Measurements from ENCODE around the gene ARHGAP42.
"Not testable (repeated sequence)": the region's sequence is repeated elsewhere in the genome, so short reads cannot be mapped to it uniquely, and the experiment has no call there.

Gene ARHGAP42

DNA sequence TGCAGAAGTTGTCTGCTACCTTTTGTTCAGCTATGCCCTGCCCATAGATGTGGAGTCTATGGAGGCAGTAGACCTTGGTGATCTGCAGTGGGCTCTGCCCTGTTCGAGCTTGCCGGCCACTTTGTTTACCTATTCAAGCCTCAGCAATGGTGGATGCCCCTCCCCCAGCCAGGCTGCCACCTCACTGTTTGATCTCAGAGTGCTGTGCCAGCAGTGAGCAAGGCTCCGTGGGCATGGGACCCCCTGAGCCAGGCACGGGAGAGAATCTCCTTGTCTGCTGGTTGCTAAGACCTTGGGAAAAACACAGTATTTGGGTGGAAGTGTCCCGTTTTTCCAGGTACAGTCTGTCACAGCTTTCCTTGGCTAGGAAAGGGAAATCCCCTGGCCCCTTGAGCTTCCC, 214.4 kb downstream of the ARHGAP42 start:
- FAIRE-seq = peak; percentile 9
- DNase-seq (ENCODE audit: insufficient read length, low spot score) = not testable (repeated sequence)

DNA sequence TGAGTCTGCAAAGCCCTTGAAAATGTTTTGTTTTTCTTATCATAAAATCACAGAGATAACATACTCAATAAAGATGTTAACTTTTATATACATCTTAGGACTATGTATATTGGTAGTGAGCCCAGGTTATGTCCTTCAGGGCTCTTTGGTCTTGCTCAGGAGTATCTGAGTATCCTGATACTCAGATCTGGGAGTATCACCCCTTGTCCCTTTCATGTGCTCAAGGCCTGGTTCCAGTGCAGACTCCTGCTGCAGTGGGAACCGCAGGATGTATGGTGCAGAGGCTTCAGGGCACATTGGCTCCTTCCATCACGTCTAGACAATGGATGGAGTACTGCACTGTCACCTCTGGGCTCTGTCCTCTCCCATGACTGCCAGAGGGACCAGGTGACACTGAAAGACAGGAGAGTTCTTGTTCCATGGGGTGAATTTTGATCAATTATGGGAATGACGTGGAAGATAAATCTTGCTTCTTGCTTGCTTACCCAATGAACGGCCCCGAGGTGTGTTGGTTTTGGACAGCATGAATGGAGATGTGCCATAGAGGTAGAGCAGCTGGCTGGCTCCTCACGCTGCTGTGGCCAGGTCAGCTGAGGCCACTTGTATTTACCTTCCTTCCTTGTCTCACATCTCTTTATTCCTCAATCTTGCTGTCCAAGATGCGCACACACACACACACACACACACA, 215.5 kb downstream of the ARHGAP42 start:
- FAIRE-seq (peak; percentile 74), DNase-seq (ENCODE audit: insufficient read length, low spot score) (no peak)

DNA sequence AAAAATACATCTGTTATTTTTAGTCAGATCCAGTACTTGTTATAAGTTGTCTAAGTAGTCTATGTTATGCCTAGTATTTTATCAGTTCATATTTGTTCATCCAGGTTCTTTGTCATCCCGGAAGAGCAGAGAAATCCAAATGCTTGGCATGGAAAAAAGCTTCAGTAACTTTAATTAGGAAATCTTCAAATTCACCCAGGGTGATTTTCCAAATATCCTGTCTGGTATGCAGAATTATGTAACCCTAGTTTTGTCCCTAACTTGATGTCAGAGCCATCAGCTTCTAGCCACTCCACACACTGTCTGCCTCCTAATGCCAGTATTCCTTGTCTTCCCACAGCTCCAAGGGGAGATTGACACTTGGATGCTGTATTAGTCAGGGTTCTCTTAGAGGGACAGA, 216.2 kb downstream of the ARHGAP42 start:
- FAIRE-seq (no peak), DNase-seq (ENCODE audit: insufficient read length, low spot score) (no peak)

DNA sequence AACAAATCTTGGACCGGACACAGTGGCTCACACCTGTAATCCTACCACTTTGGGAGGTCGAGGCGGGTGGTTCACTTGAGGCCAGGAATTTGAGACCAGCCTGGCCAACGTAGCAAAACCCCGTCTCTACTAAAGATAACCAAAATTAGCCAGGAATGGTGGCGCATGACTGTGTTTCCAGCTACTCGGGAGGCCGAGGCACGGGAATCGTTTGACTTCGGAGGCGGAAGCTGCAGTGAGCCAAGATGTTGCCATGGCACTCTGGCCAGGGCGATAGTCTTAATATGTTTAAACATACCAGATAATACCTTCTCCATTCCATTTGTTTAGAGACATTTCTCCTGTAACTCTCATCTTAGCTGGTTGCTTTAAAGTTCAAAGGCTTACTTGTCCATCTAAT, 218.6 kb downstream of the ARHGAP42 start:
- DNase-seq (ENCODE audit: insufficient read length, low spot score) (no peak), FAIRE-seq (peak; percentile 13)

DNA sequence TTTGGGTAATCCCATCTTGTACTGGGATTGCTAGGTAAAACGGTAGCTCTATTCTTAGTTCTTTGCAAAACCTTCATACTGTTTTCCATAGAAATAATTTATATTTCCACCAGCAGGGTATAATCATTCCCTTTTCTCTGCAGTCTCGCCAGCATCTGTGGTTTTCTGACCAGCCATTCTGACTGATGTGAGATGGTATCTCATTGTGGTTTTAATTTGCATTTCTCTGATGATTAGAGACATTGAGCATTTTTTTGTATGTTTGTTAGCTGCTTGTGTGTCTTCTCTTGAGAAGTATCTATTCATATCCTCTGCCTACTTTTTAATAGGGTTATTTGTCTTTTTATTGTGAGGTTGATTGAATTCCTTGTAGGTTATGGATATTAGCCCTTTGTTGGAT, 221.7 kb downstream of the ARHGAP42 start:
- no peak for DNase-seq (ENCODE audit: insufficient read length, low spot score)
- FAIRE-seq = no peak

DNA sequence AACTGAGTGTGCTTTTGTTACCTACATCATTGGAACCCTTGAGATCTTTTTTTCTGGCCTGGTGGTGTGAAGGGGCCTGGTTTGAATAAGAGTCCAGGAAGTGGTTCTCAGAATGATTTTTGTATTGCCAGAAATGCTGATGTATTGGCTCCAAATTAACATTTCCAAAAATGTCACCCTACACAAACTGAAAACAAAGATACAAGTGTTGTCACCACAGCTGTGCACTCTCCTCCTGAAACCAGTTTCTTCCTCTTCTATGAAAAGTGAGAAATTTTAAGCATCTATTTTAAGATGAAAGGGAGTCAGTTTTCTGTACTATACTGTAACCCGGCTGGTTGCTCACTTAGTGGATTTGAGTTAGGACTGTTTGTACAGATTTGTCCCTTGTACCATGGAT, 223.7 kb downstream of the ARHGAP42 start:
- DNase-seq (ENCODE audit: insufficient read length, low spot score) (no peak), FAIRE-seq (no peak)

DNA sequence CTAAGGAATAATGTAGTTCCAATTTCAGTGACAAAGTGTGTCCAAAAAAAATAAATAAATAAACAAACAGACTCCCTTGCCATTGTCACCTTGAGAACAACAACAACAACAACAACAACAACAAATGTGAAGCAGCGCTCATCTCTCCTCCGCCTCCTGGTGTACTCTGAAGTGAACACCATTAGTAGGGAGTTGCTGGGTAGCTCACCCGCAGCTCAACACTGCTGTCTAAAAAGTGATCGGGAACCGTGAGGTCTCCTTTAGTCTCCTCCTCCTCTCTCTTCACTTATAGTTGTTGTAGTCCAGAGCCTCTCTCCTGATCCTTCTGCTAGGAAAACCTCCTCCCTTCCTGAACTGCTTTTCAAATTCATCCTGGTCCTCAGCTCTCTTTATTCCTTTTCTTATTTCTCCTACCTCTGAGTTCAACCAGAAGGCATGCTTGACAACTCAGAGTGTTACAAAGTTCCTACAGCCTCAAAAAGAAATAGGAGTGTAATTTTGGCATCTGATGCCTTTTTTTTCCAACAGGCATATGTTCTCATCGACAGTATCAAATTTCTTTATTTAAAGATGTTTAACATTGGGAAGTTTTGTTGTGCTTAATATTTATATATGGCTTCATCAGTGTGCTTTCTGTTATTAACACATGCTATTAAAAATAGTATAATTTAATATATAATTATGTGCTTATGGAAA, 227.5 kb downstream of the ARHGAP42 start:
- FAIRE-seq (no peak), DNase-seq (ENCODE audit: insufficient read length, low spot score) (no peak)

DNA sequence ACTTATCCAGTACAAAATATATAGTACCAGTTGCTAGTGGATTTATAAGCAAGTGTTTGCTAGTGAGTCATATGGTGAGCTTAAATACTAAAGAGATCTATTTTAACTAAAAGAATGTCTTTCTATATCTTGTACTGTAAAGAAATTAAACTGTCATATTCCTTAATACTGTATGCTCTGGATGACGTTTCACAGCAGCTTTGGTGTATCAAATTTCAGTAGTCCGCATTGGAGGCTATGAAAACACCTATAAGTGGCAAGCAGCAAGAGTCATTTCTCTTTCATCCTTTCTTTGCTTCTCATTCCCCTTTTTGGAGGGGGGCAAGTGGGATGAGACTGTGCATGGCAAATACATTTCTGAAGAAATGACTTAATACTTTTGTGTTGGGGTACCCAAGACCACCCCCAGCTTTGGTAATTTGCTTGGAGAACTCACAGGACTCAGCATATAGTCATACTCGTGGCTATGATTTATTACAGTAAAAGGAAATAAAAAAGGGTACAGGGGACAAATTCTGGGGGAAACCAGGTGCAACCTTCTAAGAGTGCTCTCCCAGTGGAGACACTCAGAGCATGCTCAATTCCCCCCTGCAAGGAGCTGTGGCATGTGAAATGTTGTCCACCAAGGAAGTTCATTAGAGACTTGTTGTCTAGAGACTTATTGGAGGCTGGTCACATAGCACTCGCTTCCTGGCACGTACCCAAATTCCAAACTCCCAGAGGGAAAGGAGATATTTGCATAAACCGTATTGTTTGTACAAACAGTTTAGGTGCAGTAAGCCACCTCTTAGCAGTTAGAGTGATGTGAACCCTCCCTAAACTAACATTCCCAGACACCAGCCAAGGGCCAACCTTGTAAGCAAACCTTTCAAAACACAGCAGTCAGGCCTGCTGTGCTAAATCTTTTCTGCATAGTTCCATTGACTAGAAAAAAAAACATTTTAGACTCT, 231.7 kb downstream of the ARHGAP42 start:
- no peak for DNase-seq (ENCODE audit: insufficient read length, low spot score)
- FAIRE-seq = peak; percentile 81

DNA sequence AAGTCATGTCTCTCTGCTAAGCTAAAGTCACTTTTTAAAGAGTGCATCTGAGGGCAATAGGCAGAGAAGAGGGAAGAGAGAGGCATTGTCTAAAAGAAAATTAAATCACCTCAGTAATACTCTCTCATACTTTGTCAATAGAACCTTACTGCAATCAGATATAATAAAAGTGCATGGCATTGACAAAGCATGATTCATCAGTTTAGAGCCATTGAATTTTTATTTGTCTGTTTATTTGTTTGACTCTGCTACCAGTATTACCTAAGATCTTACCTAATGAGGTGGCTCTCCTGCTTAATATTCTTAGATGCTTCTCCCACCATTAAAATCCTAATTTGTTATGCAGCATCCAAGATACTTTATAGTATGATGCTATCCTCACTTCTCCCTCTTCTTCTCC, 233.5 kb downstream of the ARHGAP42 start:
- DNase-seq (ENCODE audit: insufficient read length, low spot score) (no peak), FAIRE-seq (no peak)

DNA sequence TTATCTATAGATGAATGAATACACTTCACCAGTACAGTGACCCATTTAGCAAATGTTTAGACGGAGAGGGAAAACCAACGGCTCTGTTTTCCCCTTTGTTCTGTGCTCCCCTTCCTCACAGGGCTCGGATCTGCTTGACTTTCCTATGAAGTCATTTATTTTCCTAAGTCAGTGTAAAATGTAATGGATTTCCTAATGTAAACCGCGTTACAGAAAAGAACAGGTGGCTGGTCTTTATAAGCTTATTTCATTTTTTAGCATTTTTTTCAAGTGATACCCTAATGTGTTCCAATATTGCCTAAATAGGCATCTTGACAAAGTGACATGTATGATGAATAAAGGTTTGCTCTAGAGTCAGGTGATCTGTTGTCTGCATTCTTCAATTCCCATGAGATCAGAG, 235.0 kb downstream of the ARHGAP42 start:
- DNase-seq (ENCODE audit: insufficient read length, low spot score) (no peak), FAIRE-seq (no peak)

DNA sequence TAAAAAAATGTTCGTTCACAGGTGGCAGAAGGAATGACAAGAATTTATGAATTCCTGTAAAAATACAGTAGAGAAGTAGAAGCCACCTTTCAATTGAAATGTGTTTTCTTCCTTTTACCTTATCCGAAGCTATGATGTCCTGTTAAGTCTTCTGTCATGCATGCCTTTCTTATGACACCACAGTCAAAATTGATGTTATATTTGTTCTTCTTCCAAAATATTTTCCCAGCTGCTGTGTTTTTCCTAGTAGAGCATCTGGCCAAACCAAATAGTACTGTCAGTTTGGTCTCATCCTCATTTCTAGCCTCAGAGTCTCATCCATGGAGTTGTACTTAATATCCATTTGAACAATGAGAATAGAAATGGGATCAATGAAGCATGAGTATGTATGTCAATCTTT, 236.5 kb downstream of the ARHGAP42 start:
- FAIRE-seq = peak; percentile 46
- DNase-seq (ENCODE audit: insufficient read length, low spot score) = no peak

DNA sequence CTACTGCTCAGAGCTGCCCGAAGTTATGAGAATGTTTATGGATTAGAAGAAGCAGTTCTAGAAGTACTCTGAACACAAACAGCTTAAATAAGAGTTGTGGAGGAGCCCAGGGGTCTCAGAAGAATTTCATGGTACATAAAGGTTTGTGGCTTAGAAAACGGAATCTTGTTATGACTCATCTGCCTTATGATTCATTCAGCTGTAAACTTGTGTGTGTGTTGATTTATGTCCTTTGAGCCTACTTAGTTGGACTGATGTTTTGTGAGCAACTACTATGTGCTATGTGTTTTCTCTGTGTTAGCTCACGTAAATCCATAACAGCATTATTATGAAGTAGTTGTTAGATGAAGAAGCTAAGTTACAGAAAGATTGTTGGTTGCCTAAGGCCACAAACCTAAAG, 238.8 kb downstream of the ARHGAP42 start:
- peak; percentile 94 for FAIRE-seq
- DNase-seq (ENCODE audit: insufficient read length, low spot score) = peak; percentile 48

DNA sequence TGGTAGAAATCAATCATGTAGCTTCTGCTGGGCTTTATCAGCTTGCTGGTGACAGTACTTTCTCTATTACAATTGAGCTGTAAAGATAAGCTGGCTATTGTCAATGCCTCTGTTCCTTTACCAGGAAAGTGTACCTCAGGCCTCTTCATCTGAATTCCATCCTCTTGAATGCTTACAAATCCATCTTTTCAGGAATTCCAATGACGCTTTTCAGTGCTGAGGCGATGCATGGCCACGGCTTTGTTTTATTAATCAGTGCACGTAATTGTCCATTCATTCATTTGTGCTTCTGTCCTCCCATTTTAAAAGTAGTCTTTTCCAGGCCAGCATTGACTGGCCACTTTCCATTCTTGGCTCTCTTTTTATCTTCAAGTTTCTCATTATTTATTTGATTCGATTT, 240.5 kb downstream of the ARHGAP42 start:
- no peak for DNase-seq (ENCODE audit: insufficient read length, low spot score)
- FAIRE-seq = peak; percentile 77

DNA sequence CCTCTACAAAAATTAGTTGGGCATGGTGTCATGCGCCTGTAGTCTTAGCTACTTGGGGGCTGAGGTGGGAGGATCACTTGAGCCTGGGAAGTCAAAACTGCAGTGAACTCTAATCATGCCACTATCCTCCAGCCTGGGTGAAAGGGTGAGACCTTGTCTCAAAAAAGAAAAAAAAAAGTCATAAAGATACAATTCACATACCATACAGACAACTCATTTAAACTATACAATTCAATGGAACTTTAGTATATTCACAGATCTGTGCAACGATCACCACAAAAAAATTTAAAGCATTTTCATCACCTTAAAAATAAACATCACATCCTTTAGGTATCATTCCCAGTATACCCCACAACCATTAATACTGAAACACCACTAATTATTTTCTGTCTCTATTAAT, 241.3 kb downstream of the ARHGAP42 start:
- FAIRE-seq = no peak
- no peak for DNase-seq (ENCODE audit: insufficient read length, low spot score)

DNA sequence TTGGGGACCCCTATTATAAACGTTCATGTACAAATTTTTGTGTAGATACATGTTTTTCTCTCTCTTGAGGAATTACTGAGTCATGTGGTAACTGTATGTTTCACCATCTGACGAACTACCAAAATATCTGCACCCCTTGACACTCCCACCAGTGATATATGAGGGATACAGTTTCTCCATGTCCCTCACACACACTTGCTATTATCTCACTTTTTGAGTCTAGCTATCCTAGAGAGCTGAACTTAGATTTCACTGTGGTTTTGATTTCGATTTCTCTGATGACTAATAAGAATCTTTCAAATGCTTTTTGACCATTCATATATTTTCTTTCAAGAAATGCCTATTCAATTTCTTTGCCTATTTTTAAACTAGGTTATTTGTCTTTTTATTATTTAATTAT, 242.3 kb downstream of the ARHGAP42 start:
- peak; percentile 78 for FAIRE-seq
- no peak for DNase-seq (ENCODE audit: insufficient read length, low spot score)

DNA sequence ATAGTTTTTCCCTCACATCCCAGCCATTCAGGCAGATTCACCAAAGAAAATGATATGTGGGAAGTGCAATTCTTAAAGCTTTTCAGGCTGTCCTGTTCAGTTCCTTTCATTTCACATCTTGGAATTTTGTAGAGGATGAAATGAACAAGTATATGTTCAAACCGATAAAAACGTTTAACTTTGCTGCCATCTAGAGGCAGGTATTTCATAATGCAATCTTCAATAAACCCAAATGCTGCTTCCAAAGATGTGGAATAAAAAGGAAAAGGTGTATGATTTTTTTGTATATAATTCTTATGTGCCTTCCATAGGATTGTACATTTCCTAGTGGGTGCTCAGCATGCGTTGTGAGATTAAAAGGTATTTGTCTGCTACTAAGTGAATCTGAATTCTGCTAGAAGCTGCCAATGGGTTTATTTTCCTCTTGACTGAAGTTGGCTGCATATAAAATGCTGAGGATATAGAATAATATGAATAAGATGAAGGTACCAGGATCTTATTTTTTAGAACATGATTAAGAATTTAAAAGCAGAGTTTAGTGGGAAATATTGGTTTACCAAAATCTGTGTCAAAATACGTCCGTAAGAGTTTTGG, 243.2 kb downstream of the ARHGAP42 start:
- FAIRE-seq = peak; percentile 75
- DNase-seq (ENCODE audit: insufficient read length, low spot score) = peak; percentile 63

DNA sequence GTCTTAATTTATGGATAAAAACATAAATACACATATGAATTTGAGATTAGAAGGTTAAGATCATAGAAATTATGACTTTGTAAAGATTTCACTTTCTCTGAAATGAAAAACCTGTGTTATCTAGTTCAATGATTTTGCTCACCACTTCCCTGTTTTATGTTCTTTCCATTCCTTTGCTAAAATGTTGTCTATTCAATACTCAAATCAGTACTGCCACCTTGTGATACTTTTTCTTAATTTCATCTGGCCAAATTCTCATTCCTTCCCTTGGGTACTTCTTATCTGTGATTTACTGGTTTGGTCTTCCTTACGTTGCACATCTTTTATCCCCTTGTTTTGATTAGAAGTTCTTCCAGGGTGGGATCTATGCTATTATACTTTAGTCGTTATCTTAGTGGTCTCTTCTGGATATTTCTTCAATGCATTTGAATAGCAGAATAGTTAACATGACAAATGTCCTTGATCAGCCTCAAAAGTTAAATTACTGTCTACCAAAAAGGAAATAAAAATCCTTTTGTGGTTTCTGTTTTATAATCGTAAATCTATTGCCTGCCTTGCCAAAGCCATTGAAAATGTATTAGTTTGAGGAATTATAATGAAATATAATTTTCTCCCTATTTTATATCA, 245.5 kb downstream of the ARHGAP42 start:
- DNase-seq (ENCODE audit: insufficient read length, low spot score) = no peak
- FAIRE-seq = peak; percentile 69

DNA sequence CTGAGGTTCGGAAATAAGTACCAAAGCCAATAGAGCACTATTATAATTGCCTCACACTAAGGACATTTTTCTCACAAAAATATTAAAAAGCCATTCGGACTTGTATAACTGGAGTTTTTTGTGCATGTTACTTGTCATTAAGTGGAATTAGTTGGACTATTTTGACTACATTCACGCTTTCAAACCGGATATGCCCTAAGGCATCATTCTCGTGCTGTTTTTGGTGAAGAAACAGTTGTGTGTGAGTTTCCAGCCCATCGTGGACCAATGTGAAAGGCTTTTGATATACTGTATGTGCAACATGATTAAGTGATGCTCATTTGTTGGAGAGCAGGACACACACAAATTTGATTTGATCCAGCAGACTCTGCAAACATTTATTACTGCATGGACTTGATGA, 249.7 kb downstream of the ARHGAP42 start:
- no peak for DNase-seq (ENCODE audit: insufficient read length, low spot score)
- FAIRE-seq = peak; percentile 69

DNA sequence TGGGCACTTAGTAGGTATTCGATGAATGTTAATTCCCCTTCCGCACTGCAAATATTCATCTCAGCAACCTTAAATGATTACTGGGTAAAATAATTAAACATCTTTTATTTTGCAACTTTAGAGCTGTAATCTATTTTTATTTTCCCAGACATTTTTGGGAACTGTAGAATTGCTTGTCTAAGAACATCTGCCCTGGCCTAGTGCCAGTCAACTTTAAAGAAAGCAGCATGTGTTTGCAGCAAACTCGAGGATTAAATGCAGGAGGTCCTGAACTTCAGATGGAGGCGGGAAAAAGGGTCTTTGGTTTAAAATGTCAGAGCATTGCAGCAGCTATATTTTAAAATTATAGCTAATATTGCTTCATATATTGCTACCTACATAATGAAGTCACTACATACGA, 252.5 kb downstream of the ARHGAP42 start:
- DNase-seq (ENCODE audit: insufficient read length, low spot score) (no peak), FAIRE-seq (no peak)

DNA sequence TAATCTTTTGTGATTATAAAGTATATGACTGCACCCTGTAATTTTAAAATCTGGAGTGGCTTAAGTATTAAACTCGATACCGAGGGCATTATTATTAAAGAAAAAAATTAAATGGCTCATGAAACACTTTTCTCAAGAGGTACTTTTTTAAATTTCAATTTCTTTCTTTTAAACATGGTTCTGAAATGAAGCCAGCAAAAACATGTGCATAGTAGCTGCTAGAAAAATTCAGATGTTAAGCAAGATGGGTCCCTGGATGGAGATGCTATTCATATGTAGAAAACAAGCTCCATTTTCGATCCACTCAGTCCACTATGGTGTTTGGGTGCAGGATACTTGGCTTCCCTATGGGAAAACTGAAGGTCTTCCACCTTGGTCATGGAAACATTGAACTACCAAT, 253.0 kb downstream of the ARHGAP42 start:
- no peak for FAIRE-seq
- no peak for DNase-seq (ENCODE audit: insufficient read length, low spot score)

DNA sequence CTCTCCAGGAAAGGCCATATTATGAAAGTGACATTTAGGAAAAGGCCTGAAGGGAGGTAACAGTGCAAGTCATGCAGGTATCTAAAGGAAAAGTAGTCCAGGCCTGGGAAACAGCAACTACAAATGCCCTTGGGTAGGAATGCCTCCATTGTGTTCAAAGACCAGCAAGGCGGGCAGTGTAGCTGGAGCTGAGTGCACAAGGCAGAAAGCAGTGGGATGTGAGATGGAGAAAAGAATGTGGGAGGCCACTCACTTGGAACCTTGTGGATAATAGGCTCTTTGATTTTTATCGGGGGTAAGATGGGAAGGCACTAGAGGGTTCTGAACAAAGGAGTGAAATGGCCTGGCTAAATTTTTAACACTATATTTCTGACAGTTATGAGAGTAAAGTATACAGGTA, 253.9 kb downstream of the ARHGAP42 start:
- DNase-seq (ENCODE audit: insufficient read length, low spot score) = no peak
- FAIRE-seq = no peak

Data from HTR-8/SVneo (cell line).